NT2/D1 (cell line): ENCODE data around the gene PTPRN2.
"Not testable (repeated sequence)": the region's sequence is repeated elsewhere in the genome, so short reads cannot be mapped to it uniquely, and the experiment has no call there.

Experiments
- SUZ12 ChIP-seq: IDR thresholded peaks from 2 replicates; pipeline ENCODE4 v1.6.1; 2011; ENCODE audit not compliant: insufficient read length, insufficient read depth; ENCODE audit errors: extremely low read depth
- YY1 ChIP-seq: IDR thresholded peaks from 2 replicates; pipeline ENCODE4 v1.6.1; 2011; ENCODE audit not compliant: insufficient read length, insufficient read depth
- ZNF274 ChIP-seq: IDR thresholded peaks from 2 replicates; pipeline ENCODE4 v1.6.1; 2011; ENCODE audit warnings: mild to moderate bottlenecking, low read depth, low read length

DNA sequence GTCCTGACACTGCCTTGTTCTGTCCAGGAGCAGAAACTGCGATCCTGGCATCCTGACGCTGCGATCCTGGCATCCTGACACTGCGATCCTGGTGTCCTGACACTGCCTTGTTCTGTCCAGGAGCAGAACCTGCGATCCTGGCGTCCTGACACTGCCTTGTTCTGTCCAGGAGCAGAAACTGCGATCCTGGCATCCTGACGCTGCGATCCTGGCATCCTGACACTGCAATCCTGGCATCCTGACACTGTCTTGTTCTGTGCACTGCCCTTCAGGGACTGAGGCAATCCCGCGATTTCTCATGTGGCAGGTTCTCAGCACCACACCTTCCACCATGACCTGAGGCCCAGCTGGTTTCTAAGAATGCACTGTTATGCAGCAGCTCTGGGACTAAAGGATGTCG, 541.4 kb downstream of the PTPRN2 start:
- TF ChIP-seq ZNF274, SUZ12, YY1: not testable (repeated sequence)
